SH-SY5Y (cell line): ENCODE data around the gene DYNC1LI2.

ENCODE experiments used
- GATA2 ChIP-seq: IDR thresholded peaks from 2 replicates; pipeline ENCODE4 v1.6.1; 2011; ENCODE audit warnings: mild to moderate bottlenecking, low read depth, low read length
- GATA3 ChIP-seq: IDR thresholded peaks from 2 replicates; pipeline ENCODE4 v1.6.1; 2011; ENCODE audit warnings: low read depth, mild to moderate bottlenecking, low read length, moderate library complexity

DNA sequence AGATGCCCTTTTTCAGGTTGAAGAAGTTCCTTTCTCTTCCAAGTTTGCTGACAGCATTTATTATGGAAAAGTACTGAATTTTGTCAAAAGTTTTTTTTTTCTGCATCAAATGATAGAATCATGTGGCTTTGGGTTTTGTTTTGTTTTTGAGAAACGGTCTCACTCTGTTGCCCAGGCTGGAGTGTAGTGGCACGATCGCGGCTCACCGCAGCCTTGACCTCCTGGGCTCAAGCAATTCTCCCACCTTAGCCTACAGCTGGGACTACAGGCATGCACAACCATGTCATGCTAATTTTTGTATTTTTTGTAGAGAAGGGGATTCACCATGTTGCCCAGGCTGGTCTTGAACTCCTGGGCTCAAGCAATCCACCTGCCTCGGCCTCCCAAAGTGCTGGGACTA lies 62.1 kb downstream of the DYNC1LI2 start:
- no peak for TF ChIP-seq GATA2
- TF ChIP-seq GATA3: no peak
